HepG2 (cell line): ENCODE measurements around the gene ASCL2. TPM values are rescaled to one million over a fixed set of nuclear protein-coding genes. Genes with fewer than 3 reads are reported as not detected.
A peak's percentile ranks its signal among the peaks of the same experiment; 100 is the strongest.

Source experiments
- CCDC6 ChIP-seq: sonication (generic); formaldehyde crosslinking; IDR thresholded peaks from 2 replicates; pipeline ENCODE4 v1.8.1; 2022; ENCODE audit warnings: mild to moderate bottlenecking, missing genetic modification reagents, moderate library complexity
- DPF2 ChIP-seq: sonication (generic); formaldehyde crosslinking; IDR thresholded peaks from 2 replicates; pipeline ENCODE4 v1.4.0; 2020; ENCODE audit warnings: mild to moderate bottlenecking, low read depth, missing genetic modification reagents, borderline replicate concordance
- ELF1 ChIP-seq: sonication (generic); formaldehyde crosslinking; IDR thresholded peaks from 2 replicates; pipeline ENCODE4 v1.4.0; 2020; ENCODE audit warnings: missing genetic modification reagents
- ETV5 ChIP-seq: IDR thresholded peaks from 2 replicates; pipeline ENCODE4 v1.6.1; 2018; ENCODE audit warnings: missing biosample characterization, missing genetic modification reagents, inconsistent platforms, borderline replicate concordance
- HINFP ChIP-seq: sonication (generic); formaldehyde crosslinking; IDR thresholded peaks from 2 replicates; pipeline ENCODE4 v1.4.0; 2020; ENCODE audit warnings: low read depth, mild to moderate bottlenecking, missing genetic modification reagents
- IRF2 ChIP-seq: IDR thresholded peaks from 2 replicates; pipeline ENCODE4 v1.6.1; 2018; ENCODE audit warnings: missing genetic modification reagents, missing compliant biosample characterization
- KDM2A ChIP-seq: sonication (generic); formaldehyde crosslinking; IDR thresholded peaks from 2 replicates; pipeline ENCODE4 v1.4.0; 2020; ENCODE audit warnings: low read depth, missing genetic modification reagents, borderline replicate concordance
- MAZ ChIP-seq, 2 experiments: sonication (generic) in 1 of 2; formaldehyde crosslinking in 1 of 2; IDR thresholded peaks; 2 replicates each; pipeline versions ENCODE4 v1.5.0 to v1.6.1; 2012 to 2020; ENCODE audit warnings: low read depth in 2 of 2, mild to moderate bottlenecking in 2 of 2, borderline replicate concordance in 1 of 2, improper control_type of control experiment in 1 of 2, low read length in 1 of 2, missing genetic modification reagents in 1 of 2, moderate library complexity in 1 of 2
- MEIS1 ChIP-seq: sonication (generic); formaldehyde crosslinking; IDR thresholded peaks from 2 replicates; pipeline ENCODE4 v1.9.0; 2021; ENCODE audit warnings: mild to moderate bottlenecking, missing genetic modification reagents, moderate library complexity, borderline replicate concordance
- MXD3 ChIP-seq: IDR thresholded peaks from 2 replicates; pipeline ENCODE4 v1.6.1; 2016; ENCODE audit warnings: mild to moderate bottlenecking, missing biosample characterization, missing genetic modification reagents
- NCOA2 ChIP-seq: sonication (generic); formaldehyde crosslinking; IDR thresholded peaks from 2 replicates; pipeline ENCODE4 v1.8.0; 2022; ENCODE audit warnings: inconsistent platforms
- NCOR1 ChIP-seq: fragments of 200-600 bp; sonication (generic); IDR thresholded peaks from 2 replicates; pipeline ENCODE4 v1.7.0; 2017; ENCODE audit warnings: antibody characterized with exemption, low read length, borderline replicate concordance
- NFRKB ChIP-seq: fragments of 450-650 bp; IDR thresholded peaks from 2 replicates; pipeline ENCODE4 v1.6.1; 2017
- NRL ChIP-seq: sonication (generic); formaldehyde crosslinking; IDR thresholded peaks from 2 replicates; pipeline ENCODE4 v1.5.0; 2020; ENCODE audit warnings: missing genetic modification reagents, mild to moderate bottlenecking, moderate library complexity, borderline replicate concordance
- PBX2 ChIP-seq: IDR thresholded peaks from 2 replicates; pipeline ENCODE4 v1.6.1; 2016; ENCODE audit warnings: control low read depth
- PCBP2 ChIP-seq: fragments of 200-400 bp; formaldehyde crosslinking; optimal IDR thresholded peaks from 2 replicates; pipeline ENCODE3; 2018; ENCODE audit warnings: low read length, low read depth; ENCODE audit not compliant: poor library complexity, severe bottlenecking
- REXO4 ChIP-seq: sonication (generic); formaldehyde crosslinking; IDR thresholded peaks from 2 replicates; pipeline ENCODE4 v1.8.0; 2022; ENCODE audit warnings: missing genetic modification reagents, mild to moderate bottlenecking, borderline replicate concordance
- RXRB ChIP-seq: IDR thresholded peaks from 2 replicates; pipeline ENCODE4 v1.6.1; 2016; ENCODE audit warnings: borderline replicate concordance, missing genetic modification reagents, missing compliant biosample characterization
- SALL2 ChIP-seq: sonication (generic); formaldehyde crosslinking; IDR thresholded peaks from 2 replicates; pipeline ENCODE4 v1.8.1; 2023; ENCODE audit warnings: mild to moderate bottlenecking, missing genetic modification reagents, inconsistent platforms
- SKI ChIP-seq: fragments of 450-650 bp; IDR thresholded peaks from one replicate; pipeline ENCODE4 v1.6.1; 2018; ENCODE audit warnings: mild to moderate bottlenecking; ENCODE audit not compliant: partially characterized antibody
- SNAI1 ChIP-seq: sonication (generic); formaldehyde crosslinking; IDR thresholded peaks from 2 replicates; pipeline ENCODE4 v1.5.0; 2020; ENCODE audit warnings: mild to moderate bottlenecking, missing genetic modification reagents, borderline replicate concordance
- ZBTB7A ChIP-seq: sonication (generic); formaldehyde crosslinking; IDR thresholded peaks from 2 replicates; pipeline ENCODE4 v1.8.0; 2022; ENCODE audit warnings: mild to moderate bottlenecking, missing genetic modification reagents
- ZFP36 ChIP-seq: fragments of 150-350 bp; IDR thresholded peaks from 2 replicates; pipeline ENCODE4 v1.6.1; 2018; ENCODE audit warnings: borderline replicate concordance, low read length, low read depth; ENCODE audit not compliant: partially characterized antibody
- ZIK1 ChIP-seq: sonication (generic); formaldehyde crosslinking; IDR thresholded peaks from 2 replicates; pipeline ENCODE4 v1.5.0; 2020; ENCODE audit warnings: mild to moderate bottlenecking, low read depth, missing genetic modification reagents, borderline replicate concordance
- ZNF605 ChIP-seq: sonication (generic); formaldehyde crosslinking; IDR thresholded peaks from 2 replicates; pipeline ENCODE4 v1.8.0; 2022; ENCODE audit warnings: mild to moderate bottlenecking, missing genetic modification reagents
- ZNF75D ChIP-seq: sonication (generic); formaldehyde crosslinking; IDR thresholded peaks from 2 replicates; pipeline ENCODE4 v1.8.1; 2023; ENCODE audit warnings: missing genetic modification reagents, mild to moderate bottlenecking, borderline replicate concordance
- polyA plus RNA-seq, 8 experiments: library from polyadenylated mRNA; depleted of rRNA in 3 of 8; stranded (reverse) in 7 of 8; unstranded in 1 of 8; fragments of >200 nt; fragmentation: Illumina TruSeq in 4 of 8; extraction: Trizol in 4 of 8; gene quantifications; 2 replicates each; pipeline versions ENCODE4 v1.2.1 to v1.2.3, GENCODE V29; 2011 to 2016; ENCODE audit warnings: low read depth in 4 of 8, missing spikeins in 1 of 8, mixed read lengths in 1 of 8; ENCODE audit not compliant: insufficient read depth in 1 of 8
- total RNA-seq, 5 experiments: library from RNA; depleted of rRNA; stranded (reverse); fragments of >200 nt; fragmentation: Illumina TruSeq; extraction: Trizol; gene quantifications; 2 replicates each; pipeline ENCODE4 v1.2.3, GENCODE V29; 2016; ENCODE audit warnings: low read depth in 1 of 5

Gene ASCL2
- total and polyA plus RNA-seq, 2 of the 13 experiments (the other 11 are each of a cell fraction or from before 2014, with no cell fraction given): 0.07 TPM; not detected in 1

GRCh38 chr11:2298795-2299761, 28.7 kb upstream of the ASCL2 start (continued):
- TF ChIP-seq NFRKB: no peak
- no peak for TF ChIP-seq ZBTB7A
- TF ChIP-seq RXRB: peak; percentile 36; the same call in 1 of the 2 replicates
- no peak for TF ChIP-seq NCOA2
- no peak for TF ChIP-seq MEIS1 (CRISPR knock-in tag)
- no peak for TF ChIP-seq ZIK1
- 0 out of 2 replicates have a peak, but pooled peaks have one; percentile 42 for TF ChIP-seq MAZ (IDR thresholded peaks at IDR 0.05; ENCODE audit: borderline replicate concordance, low read depth, low read length)
- TF ChIP-seq MAZ (CRISPR knock-in tag; IDR thresholded peaks at IDR 0.05; ENCODE audit: low read depth): no peak; the same call in 1 of the 2 replicates
- no peak for TF ChIP-seq IRF2 (CRISPR knock-in tag)
- no peak for TF ChIP-seq ZNF75D
- TF ChIP-seq DPF2: no peak
- peak; percentile 18 for TF ChIP-seq ZFP36
- no peak for TF ChIP-seq PBX2 (CRISPR knock-in tag)
- no peak for TF ChIP-seq CCDC6
- 0 out of 2 replicates have a peak, but pooled peaks have one; percentile 33 for TF ChIP-seq MXD3
- no peak for TF ChIP-seq ZNF605 (CRISPR knock-in tag)
- TF ChIP-seq ETV5 (CRISPR knock-in tag): no peak
- TF ChIP-seq KDM2A: peak; percentile 59; the same call in 1 of the 2 replicates
- TF ChIP-seq REXO4 (CRISPR knock-in tag): no peak
- TF ChIP-seq SNAI1: no peak
- TF ChIP-seq SKI: no peak
- 0 out of 2 replicates have a peak, but pooled peaks have one; percentile 34 for TF ChIP-seq NRL
- no peak for TF ChIP-seq NCOR1
- TF ChIP-seq HINFP (CRISPR knock-in tag): no peak
- no peak for TF ChIP-seq ELF1
- no peak for TF ChIP-seq PCBP2
- TF ChIP-seq SALL2: no peak
